ENCODE measurements around the gene GARNL3. TPM values are rescaled to one million over a fixed set of nuclear protein-coding genes. Genes with fewer than 3 reads are reported as not detected.

The GARNL3 gene
- total and polyA plus RNA-seq, 12 donors: 12.2 to 43.2 (median 28.6) TPM

DNA sequence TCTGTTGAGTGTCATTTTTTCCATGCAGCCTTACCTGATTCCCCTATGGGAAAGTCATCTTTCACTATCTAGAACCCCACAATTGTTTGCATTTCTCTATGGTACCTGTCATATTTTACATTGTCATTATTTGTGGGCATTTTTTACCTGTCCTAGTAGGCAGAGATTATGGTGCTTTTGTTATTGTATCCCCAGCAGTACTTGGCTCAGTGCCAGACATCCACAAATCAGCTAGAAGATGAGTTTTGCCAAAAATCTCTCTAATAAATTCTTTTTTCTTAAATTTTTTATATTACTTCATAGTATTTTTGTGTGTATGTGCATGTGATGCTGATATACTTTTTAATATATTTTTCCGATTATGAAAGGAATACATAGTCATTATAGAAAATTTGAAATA is 13.2 kb downstream of the GARNL3 start:
- no peak overlapping the region for H3K4me3 ChIP-seq
- no peak for TF ChIP-seq POLR2A (IDR thresholded peaks at IDR 0.05)
- TF ChIP-seq, protein P1, sequence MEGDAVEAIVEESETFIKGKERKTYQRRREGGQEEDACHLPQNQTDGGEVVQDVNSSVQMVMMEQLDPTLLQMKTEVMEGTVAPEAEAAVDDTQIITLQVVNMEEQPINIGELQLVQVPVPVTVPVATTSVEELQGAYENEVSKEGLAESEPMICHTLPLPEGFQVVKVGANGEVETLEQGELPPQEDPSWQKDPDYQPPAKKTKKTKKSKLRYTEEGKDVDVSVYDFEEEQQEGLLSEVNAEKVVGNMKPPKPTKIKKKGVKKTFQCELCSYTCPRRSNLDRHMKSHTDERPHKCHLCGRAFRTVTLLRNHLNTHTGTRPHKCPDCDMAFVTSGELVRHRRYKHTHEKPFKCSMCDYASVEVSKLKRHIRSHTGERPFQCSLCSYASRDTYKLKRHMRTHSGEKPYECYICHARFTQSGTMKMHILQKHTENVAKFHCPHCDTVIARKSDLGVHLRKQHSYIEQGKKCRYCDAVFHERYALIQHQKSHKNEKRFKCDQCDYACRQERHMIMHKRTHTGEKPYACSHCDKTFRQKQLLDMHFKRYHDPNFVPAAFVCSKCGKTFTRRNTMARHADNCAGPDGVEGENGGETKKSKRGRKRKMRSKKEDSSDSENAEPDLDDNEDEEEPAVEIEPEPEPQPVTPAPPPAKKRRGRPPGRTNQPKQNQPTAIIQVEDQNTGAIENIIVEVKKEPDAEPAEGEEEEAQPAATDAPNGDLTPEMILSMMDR (IDR thresholded peaks at IDR 0.05): no peak
- WGBS, 4 donors: 97 to 98% (median 97%) methylated on average over 1 of the region's 1 CpG
- H3K27me3 ChIP-seq: no peaks in the 10 kb centered on the region
- intact Hi-C loops (cut with DNase I): no loop called here
- no peaks in the 10 kb centered on the region for H3K36me3 ChIP-seq (replicated peaks in 1 of 2)
- no peaks in the 10 kb centered on the region for H3K9me3 ChIP-seq (replicated peaks in 1 of 3)
- peaks cover 0 to 24% of the 10 kb centered on the region in 2 donors for H3K4me1 ChIP-seq (replicated peaks in 1 of 2)
- H3K27ac ChIP-seq: peak overlapping the region in 2 of 5 donors; percentile 51 to 61
- DNase-seq: no peak

DNA sequence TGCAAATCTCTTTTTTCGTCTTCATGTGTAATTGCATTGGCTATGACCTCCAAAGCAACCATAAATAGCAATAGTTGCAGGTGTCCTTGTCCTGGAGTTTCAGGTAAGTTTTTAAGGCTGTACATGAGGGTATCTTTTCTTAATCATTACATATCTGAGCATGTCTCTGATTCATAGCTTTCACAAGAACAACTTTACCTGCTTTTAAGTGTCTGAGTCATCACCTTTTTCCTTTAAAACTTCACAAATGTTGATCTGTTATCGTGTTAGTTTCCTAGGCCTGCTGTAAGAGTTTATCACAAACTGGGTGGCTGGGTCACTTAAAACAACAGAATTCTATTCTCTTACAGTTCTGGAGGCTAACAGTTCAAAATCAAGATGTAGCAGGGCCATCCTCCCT is 13.8 kb downstream of the GARNL3 start:
- H3K4me3 ChIP-seq: no peak overlapping the region
- H3K9me3 ChIP-seq (replicated peaks in 1 of 3): no peaks in the 10 kb centered on the region
- intact Hi-C loops (cut with DNase I): no loop called here
- TF ChIP-seq, protein P1 (IDR thresholded peaks at IDR 0.05): no peak
- TF ChIP-seq POLR2A (IDR thresholded peaks at IDR 0.05): no peak
- no peak overlapping the region for H3K27ac ChIP-seq
- H3K36me3 ChIP-seq (replicated peaks in 1 of 2): no peaks in the 10 kb centered on the region
- H3K27me3 ChIP-seq: no peaks in the 10 kb centered on the region
- no peak for DNase-seq
- 93 to 100% (median 94%) methylated on average over 2 of the region's 2 CpGs for WGBS, 4 donors
- H3K4me1 ChIP-seq (replicated peaks in 1 of 2): peaks cover 0 to 24% of the 10 kb centered on the region in 2 donors

DNA sequence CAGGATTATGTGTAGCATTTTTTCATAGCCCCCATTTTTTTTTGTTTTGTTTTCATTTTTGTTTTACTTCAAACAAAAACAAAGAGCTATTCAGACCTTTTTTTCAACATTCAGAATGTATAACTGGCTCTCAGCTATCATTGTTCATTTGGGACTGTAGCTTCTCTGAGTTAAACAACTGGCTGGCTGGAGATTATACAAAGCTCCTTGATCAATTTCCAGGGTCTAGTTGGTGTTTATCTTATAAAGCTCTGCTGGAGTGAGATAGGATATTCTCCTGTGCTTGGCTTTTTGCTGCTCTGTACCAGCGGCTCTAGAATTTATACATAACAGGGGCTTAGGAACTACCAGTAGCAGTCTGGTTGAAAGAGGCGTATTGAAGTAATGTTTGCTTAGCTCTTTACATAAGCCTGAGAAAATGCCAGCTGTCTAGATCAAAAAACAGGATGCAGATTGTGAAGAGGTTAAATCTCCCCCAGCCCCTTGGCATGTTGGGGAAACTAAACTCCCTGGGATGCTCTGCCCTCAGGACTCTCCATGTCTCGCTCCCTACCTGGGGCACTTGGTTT is 15.2 kb downstream of the GARNL3 start:
- H3K27me3 ChIP-seq: no peaks in the 10 kb centered on the region
- no peaks in the 10 kb centered on the region for H3K36me3 ChIP-seq (replicated peaks in 1 of 2)
- intact Hi-C loops (cut with DNase I): no loop called here
- H3K27ac ChIP-seq: no peak overlapping the region
- TF ChIP-seq POLR2A (IDR thresholded peaks at IDR 0.05): no peak
- TF ChIP-seq, protein P1 (IDR thresholded peaks at IDR 0.05): no peak
- H3K4me3 ChIP-seq: no peak overlapping the region
- H3K4me1 ChIP-seq (replicated peaks in 1 of 2): peaks cover 0 to 24% of the 10 kb centered on the region in 2 donors
- 91 to 98% (median 98%) methylated on average over 3 of the region's 3 CpGs for WGBS, 4 donors
- no peak for DNase-seq
- no peaks in the 10 kb centered on the region for H3K9me3 ChIP-seq (replicated peaks in 1 of 3)

DNA sequence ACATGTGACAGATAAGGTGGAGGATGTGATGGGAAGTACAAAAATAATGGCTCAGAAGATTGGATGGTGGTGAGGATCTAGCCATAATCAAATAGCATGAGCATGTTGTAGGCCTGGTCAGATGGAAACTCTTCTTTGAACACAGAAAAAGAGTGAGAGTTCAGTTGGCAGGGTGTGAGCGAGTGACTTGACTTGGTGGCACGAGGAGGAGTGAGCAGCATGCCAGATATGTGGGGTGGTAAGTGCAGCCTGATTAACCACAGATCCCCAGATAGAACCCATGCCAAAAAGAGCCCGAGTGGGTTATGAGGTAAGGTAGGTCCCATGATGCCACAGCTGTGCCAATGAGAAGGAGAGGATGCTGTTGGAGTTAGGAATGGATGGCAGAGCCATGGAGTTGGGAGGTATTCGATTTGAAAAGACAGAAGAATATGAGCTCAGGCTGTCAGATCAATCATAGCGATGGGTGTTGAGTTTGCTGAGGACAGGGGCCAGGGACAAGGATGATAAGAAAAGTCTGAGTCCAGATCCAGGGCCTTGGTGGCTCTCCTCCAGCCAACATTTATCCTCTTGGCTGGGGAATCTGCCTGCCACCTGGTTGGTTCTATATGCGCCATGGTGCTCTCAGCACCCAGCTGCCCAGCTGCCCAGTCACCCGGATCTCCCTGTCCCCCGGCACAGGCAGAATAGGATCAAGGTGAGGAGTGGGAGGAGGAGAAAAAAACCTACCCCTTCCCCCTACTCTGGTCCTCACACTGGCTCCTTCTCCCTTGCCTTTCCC is 16.5 kb downstream of the GARNL3 start:
- TF ChIP-seq, protein P1 (IDR thresholded peaks at IDR 0.05): no peak
- no peak for TF ChIP-seq POLR2A (IDR thresholded peaks at IDR 0.05)
- Histone ChIP-seq H3K27ac (no peak overlapping the region), H3K27me3 (no peaks in the 10 kb centered on the region), H3K36me3 (replicated peaks in 1 of 2) (no peaks in the 10 kb centered on the region), H3K4me1 (replicated peaks in 1 of 2) (peaks cover 0 to 30% of the 10 kb centered on the region in 2 donors), H3K9me3 (replicated peaks in 1 of 3) (no peaks in the 10 kb centered on the region), H3K4me3 (no peak overlapping the region)
- 83 to 90% (median 87%) methylated on average over 5 to 8 of the region's 8 CpGs for WGBS, 4 donors
- intact Hi-C loops (cut with DNase I): no loop called here
- DNase-seq: no peak
